Upper lobe of left lung (tissue), 4 donors: ENCODE measurements around the gene ANK3.

Experiments
- EP300 ChIP-seq, 4 donors: sonication (generic); formaldehyde crosslinking; IDR thresholded peaks; one replicate each; pipeline ENCODE4 v1.5.1; 2017; ENCODE audit warnings: antibody characterized with exemption in 4 of 4, control low read depth in 2 of 4
- POLR2AphosphoS5 ChIP-seq, 2 donors: sonication (generic); formaldehyde crosslinking; IDR thresholded peaks; one replicate each; pipeline ENCODE4 v1.5.1; 2017; ENCODE audit warnings: antibody characterized with exemption in 2 of 2

DNA sequence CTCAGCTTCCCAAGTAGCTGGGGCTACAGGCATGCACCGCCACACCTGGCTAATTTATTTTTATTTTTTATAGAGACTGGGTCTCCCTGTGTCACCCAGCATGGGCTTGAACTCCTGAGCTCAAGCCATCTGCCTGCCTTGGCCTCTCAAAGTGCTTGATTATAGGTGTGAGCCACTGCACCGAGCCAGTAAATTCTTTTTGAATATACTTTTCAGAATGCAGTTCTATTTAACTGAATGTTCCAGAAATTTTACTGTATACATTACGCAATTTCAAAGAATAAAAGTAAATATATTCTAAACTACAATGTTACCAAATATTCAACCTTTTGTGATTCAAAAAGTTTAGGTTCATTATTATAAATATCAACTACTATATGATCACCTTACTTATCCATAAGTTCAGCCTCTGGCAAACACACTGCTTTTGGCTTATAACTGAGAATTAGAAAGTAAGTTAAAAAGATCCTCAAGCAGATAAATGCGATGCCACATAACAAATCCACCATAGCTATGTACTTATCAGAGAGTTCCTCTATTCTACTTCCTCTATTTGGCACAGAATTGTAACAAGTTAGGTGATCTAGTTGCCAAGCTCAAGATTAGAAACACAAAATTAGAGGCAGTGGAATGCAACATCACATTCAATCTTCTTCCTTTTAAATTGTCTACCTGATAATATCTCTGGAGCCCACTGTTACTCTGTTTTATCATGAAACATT, 118.2 kb downstream of the ANK3 start:
- TF ChIP-seq POLR2AphosphoS5 (IDR thresholded peaks at IDR 0.05) (no peak), EP300 (IDR thresholded peaks at IDR 0.05) (no peak)
